CD4-positive, alpha-beta T cell treated with Interferon alpha-2 for 1 hour (primary cell): ENCODE data around the gene CUEDC1.
A peak's percentile ranks its signal among the peaks of the same experiment; 100 is the strongest.
"Not testable (repeated sequence)": the region's sequence is repeated elsewhere in the genome, so short reads cannot be mapped to it uniquely, and the experiment has no call there.

Experiments
- DNase-seq, 2 donors: peaks; one replicate each; pipeline ENCODE4 v3.0.0-alpha.2; 2020 to 2022

CUEDC1 gene

GRCh38 chr17:57938061-57938502 is 17.1 kb downstream of the CUEDC1 start:
- DNase-seq = no peak

DNA sequence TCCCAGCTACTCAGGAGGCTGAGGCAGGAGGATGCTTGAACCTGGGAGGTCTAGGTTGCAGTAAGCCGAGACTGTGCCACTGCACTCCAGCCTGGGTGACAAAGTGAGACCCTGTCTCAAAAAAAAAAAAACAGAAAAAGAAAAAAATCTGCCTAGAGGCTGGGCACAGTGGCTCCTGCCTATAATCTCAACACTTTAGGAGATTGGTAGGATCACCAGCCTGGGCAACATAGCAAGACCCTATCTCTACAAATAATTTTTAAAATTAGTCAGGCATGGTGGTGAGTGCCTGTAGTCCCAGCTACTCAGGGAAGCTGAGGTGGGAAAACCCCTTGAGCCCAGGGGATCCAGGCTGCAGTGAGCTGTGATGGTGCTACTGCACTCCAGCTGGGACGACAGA is 17.7 kb downstream of the CUEDC1 start:
- no peak for DNase-seq

DNA sequence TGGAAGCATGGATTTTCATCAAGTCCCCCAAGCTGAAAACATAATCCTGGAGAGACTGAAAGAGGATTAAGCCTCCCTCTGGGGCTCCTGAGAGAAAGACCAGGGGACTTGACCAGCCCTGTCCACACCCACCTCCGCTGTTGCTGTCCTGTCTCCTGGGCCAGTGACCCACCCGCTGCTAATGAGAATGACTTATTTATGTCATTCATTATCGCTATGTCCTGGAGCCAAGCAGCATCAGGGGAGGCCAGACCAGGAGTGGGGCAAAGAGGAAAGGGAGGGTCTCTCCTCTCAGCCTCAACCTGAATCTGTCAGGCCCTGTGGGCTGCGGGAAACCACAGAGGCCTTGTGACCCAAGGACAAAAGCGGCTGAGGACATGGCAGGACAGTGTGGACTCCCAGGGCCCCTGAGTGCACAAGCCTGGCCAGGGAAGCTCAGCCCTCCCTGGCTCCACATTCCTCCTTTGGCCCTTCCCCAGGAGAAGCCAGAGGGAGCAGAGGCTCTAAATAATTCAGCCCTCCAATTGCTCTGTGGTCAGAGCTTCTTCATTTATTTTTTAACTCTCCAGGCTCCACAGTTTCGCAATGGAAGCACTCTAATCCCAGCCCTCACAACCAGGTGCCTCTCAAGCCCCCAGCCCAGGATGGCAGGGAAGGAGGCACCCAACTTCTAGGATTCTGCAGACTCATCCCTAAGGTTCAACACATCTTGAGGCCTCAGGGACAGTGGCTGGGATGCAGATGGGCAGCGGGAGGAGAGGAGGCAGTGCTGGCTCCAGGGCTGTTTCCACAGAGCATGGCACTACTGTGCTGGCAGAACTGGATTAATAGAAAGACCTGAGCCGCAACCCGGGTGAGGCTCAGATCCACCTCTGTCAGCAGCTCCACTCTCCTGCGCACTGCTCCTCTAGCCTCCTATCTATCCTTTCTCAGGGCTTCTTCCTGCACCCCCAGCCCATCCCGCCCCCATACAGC is 19.1 kb downstream of the CUEDC1 start:
- DNase-seq = no peak

- DNase-seq = no peak
Observed at GRCh38 chr17:57931488-57932137, 23.6 kb downstream of the CUEDC1 start.

GRCh38 chr17:57930239-57930638 is 25.0 kb downstream of the CUEDC1 start:
- DNase-seq = no peak

DNA sequence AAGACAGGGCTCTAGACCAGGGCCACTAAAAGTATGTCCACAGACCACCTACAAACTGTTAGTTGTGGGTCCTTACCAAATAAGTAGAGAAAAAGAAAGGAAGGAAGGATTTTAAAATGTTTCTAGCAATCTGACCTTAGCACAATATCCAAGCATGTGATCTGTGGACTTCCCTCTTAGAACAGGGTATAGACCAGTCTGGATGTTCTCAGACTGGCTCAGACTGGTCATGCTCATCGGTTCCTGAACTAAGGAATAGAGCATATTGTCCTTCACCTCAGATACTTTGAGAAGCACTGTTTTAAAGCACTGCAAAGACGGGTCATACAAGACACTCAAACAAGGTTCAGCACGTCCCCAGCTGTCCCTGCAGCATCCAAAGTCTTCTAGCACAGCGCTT is 25.8 kb downstream of the CUEDC1 start:
- no peak for DNase-seq

DNA sequence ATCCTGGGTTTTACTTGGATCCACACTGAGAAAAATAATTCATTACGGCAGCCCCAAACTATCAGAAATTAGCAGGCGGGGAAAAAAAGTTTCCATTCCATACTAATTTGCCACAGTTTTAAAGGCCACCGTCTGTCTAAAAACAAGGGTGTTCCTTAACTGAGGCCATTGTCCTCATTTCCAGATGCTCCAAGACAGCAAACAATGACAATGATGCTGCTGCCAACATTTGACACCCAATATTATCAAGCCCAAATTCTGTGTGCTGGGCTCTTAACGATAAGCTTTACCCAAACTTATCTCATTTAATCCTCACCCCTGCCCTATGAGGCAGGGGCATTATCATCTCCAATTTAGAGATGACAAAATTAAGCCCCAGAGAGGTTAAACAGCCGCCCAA is 26.3 kb downstream of the CUEDC1 start:
- DNase-seq = no peak

GRCh38 chr17:57927048-57927723 is 28.0 kb downstream of the CUEDC1 start:
- no peak for DNase-seq

- no peak for DNase-seq
Observed at GRCh38 chr17:57926723-57927047, 28.5 kb downstream of the CUEDC1 start.

GRCh38 chr17:57925361-57925990 is 29.7 kb downstream of the CUEDC1 start:
- DNase-seq = no peak

DNA sequence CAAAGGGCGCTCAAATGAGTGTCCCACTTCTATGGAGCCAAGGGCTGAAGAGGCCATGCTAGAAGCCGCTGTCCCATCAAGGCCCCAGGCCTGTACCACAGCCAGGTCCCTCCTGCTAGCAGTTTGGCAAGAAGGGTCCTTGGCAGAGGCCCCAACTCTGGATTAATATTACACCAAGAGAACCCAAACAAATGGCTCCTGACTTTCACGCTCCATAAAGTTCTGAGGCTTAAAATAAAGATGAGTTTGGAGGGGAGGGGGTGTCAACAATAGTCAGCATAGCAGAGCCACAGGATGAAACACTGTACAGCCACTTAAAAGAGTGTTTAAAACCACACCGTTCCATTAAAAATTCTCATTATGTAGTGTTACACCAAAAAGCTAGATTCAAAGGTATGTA is 30.5 kb downstream of the CUEDC1 start:
- DNase-seq = no peak

DNA sequence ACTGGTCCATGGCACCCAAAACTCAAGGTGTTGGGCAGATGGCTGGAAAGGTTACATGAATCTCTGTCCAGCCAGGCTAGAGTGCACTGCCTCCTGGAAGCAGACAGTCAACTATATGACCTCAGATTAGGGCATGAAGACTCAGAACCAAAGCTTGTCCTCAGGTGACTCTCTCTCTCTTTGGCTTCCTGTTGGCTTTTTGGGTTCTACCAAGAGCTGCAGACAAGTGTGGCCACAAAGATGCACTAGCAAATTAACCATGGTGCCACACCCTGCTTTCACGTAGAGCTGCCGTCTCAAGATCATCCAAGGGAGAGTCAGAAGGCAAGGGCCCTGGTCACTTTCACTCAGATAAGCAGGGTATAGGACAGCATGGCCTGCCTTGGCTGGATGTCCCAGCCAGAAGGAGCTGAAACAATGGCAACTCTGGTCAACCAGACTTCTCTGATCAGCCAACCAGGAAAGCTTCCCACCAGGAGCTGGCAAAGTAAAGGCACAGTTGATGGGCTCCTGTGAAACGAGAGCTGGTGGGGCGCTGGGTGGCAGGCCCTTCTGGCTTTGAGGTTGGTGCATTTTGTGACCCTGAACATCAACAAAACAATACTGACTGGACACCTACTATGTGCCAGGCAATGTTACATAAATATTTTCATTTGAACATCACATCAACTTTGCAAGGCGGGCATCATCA is 31.9 kb downstream of the CUEDC1 start:
- no peak for DNase-seq

- DNase-seq = not testable (repeated sequence)
Observed at GRCh38 chr17:57922745-57923144, 32.5 kb downstream of the CUEDC1 start.

DNA sequence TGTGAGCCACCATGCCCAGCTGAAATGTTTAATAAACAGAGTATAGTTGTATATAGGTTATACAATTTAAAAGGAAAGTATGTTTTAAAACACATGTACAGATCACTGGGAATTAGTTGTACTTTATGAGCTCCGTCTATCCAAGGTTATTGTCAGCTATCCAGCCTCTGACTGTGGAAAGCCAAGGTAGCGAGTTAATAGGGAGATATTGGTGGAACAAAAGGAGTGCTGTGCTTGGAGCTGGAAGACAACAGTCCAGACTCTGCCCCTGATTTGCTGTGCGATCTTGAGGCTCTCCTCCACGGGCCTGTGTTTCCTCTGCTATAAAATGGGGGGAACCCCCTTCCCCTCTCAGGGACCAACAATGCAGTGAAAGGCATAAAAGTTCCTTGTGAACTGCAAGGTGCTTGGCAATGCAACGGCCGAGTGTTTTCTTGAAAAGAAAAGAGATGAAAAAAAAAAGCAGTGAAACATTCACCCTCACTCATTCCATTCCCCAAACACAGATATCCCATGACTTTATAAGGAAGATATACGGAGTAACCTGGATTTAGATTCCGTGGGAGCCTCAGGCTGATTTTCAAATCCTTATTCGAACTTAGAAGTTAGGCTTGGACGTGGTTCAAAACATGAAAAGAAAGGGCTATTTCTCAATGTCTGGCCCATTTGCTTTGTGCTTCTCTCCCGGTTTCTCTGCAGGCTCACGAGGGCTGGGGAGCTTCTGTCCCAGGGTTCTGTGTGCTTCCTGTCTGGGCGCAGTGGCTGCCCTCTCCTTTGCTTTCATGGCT is 34.1 kb downstream of the CUEDC1 start:
- no peak for DNase-seq

DNA sequence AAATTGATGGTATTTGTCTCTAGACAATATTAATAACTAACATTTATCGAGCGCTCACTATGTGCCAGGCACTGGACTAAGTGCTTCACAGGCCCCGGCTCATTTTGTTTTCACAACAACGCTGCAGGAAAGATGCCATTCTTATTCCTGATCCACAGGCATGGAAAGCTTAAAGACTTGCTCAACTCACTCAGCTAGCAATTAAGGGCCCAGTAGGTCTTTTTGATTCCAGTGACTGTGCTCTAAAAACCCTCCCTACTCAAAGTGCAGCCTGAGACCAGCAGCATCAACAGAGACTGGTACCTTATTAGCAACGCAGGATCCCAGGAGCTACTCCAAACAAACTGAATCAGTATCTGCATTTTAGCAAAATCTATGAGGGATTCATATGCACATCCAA is 35.3 kb downstream of the CUEDC1 start:
- DNase-seq = no peak

- DNase-seq = no peak
Observed at GRCh38 chr17:57918017-57918895, 37.0 kb downstream of the CUEDC1 start.

DNA sequence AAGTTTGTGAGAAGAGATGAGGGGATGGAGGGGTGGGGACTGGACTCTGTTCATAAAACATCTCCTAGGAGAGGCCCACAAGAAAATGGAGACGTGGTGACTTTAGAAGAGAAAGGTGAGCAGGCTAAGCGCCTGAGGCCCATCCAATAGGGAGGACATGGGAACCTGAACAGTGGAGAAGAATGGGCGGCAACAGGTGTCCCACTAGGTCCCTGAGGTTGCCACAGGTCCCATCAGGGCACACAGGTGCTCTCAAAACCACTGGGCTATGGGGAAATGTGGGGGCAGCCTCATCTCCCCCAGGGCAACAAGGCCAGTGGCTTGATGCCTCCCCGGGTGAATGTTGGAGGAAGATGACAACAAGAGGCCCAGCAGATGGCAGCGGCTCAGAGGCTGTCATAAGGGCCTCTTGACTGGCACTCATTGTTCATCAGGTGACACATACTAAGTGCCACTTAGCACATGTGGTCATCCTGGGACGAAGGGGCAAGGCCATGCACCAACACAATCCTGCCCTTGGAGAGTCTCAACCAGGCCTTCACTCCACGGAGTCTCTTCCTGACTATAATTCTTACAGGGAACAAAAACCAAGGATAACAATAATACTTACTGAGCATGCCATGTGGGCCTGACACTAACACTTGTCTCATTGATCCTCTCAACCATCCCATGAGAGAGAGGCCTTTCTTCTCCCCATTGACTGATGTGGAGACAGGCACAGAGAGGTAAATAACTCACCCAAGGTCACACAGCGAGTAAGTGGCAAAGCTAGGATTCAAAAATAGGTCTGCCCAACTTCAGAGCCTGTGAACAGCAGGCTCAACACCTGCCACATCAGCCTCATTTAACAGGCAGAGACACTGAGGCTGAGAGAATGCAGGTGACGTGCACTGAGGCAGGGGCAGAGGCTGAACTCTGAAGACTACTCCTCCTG is 38.0 kb downstream of the CUEDC1 start:
- peak; percentile 34 to 41 for DNase-seq

- DNase-seq = no peak
Observed at GRCh38 chr17:57915985-57916757, 39.0 kb downstream of the CUEDC1 start.

DNA sequence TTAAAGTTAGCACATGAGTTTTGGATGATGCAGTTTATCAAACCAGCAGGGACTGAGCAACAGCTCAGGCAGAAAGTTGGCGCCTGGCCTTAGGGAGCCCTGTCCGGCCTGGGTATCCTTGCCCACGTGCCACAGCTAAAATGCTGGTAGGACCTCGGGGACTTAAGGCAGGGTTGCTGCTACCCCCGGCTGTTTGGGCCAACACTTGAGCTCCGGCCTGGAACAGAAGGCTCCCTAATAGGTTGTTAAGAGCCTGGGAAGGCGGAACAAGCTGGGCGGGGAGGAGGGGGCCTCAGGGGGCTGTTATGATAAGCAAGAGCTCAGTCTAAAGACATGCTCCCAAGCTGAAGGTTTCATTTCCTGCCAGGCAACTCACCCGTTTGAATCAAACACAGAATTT is 39.7 kb downstream of the CUEDC1 start:
- no peak for DNase-seq
